Activated naive CD8-positive, alpha-beta T cell (primary cell): ENCODE results near the gene HMGN2.

Experiments used
- H3K27ac Mint-ChIP-seq: one replicate; pipeline ENCODE4 v1.8.0; 2021; ENCODE audit warnings: mixed read lengths
- H3K27me3 Mint-ChIP-seq: one replicate; pipeline ENCODE4 v1.8.0; 2021; ENCODE audit warnings: mixed read lengths
- H3K36me3 Mint-ChIP-seq: one replicate; pipeline ENCODE4 v1.8.0; 2021; ENCODE audit warnings: mixed read lengths
- H3K4me1 Mint-ChIP-seq: one replicate; pipeline ENCODE4 v1.8.0; 2021; ENCODE audit warnings: low read depth, mixed read lengths
- H3K4me3 Mint-ChIP-seq: one replicate; pipeline ENCODE4 v1.8.0; 2021; ENCODE audit warnings: mild to moderate bottlenecking, mixed read lengths
- H3K9me3 Mint-ChIP-seq: one replicate; pipeline ENCODE4 v1.8.0; 2021; ENCODE audit warnings: low read depth, mixed read lengths

HMGN2 gene

GRCh38 chr1:26472320-26472900 lies at the start of gene HMGN2:
Gene HMGN2 (plus strand): TSS chr1:26472440. CDS start chr1:26472613, 173 bp downstream.
- Mint-ChIP-seq H3K27ac (peak within 1 kb of the TSS; percentile 93), H3K9me3 (no peaks in the 10 kb centered on the region), H3K4me3 (peak within 1 kb of the TSS; percentile 92), H3K36me3 (peaks cover 8% of the 10 kb centered on the region), H3K4me1 (peaks cover 48% of the 10 kb centered on the region), H3K27me3 (no peaks in the 10 kb centered on the region)

GRCh38 chr1:26429721-26430120 lies 42.5 kb upstream of the HMGN2 start:
- Mint-ChIP-seq H3K9me3 (no peaks in the 10 kb centered on the region), H3K4me1 (peaks cover 21% of the 10 kb centered on the region), H3K27ac (no peak overlapping the region), H3K36me3 (peaks cover 4% of the 10 kb centered on the region), H3K4me3 (no peak overlapping the region), H3K27me3 (peaks cover 5% of the 10 kb centered on the region)

- no peaks in the 10 kb centered on the region for H3K27me3 Mint-ChIP-seq
- H3K27ac Mint-ChIP-seq = peak within 1 kb of the TSS; percentile 89
- H3K4me1 Mint-ChIP-seq = peaks cover 21% of the 10 kb centered on the region
- peaks cover 4% of the 10 kb centered on the region for H3K36me3 Mint-ChIP-seq
- no peaks in the 10 kb centered on the region for H3K9me3 Mint-ChIP-seq
- peak within 1 kb of the TSS; percentile 95 for H3K4me3 Mint-ChIP-seq
Measured at GRCh38 chr1:26431979-26432695, 40.1 kb upstream of the HMGN2 start, which contains the start of gene DHDDS. Gene DHDDS (plus strand): TSS chr1:26432321. CDS start chr1:26432946, 625 bp downstream.

GRCh38 chr1:26432793-26433192 lies 39.4 kb upstream of the HMGN2 start:
- Mint-ChIP-seq H3K9me3 (no peaks in the 10 kb centered on the region), H3K4me1 (peaks cover 21% of the 10 kb centered on the region), H3K4me3 (peak overlapping the region; percentile 95), H3K36me3 (peaks cover 4% of the 10 kb centered on the region), H3K27ac (peak overlapping the region; percentile 89), H3K27me3 (no peaks in the 10 kb centered on the region)

- Mint-ChIP-seq H3K27me3 (no peaks in the 10 kb centered on the region), H3K4me3 (peak overlapping the region; percentile 21), H3K9me3 (no peaks in the 10 kb centered on the region), H3K27ac (no peak overlapping the region), H3K4me1 (peaks cover 21% of the 10 kb centered on the region), H3K36me3 (peaks cover 4% of the 10 kb centered on the region)
Measured at GRCh38 chr1:26434161-26434752, 38.0 kb upstream of the HMGN2 start.

GRCh38 chr1:26438041-26438440 lies 34.2 kb upstream of the HMGN2 start:
- H3K4me3 Mint-ChIP-seq = no peak overlapping the region
- peaks cover 15% of the 10 kb centered on the region for H3K36me3 Mint-ChIP-seq
- peaks cover 10% of the 10 kb centered on the region for H3K4me1 Mint-ChIP-seq

GRCh38 chr1:26440259-26440658 lies 32.0 kb upstream of the HMGN2 start:
- H3K27ac Mint-ChIP-seq = no peak overlapping the region
- H3K4me1 Mint-ChIP-seq = peaks cover 2% of the 10 kb centered on the region
- H3K27me3 Mint-ChIP-seq = no peaks in the 10 kb centered on the region

More at GRCh38 chr1:26438041-26438440, 34.2 kb upstream of the HMGN2 start:
- Mint-ChIP-seq H3K9me3 (no peaks in the 10 kb centered on the region), H3K27me3 (no peaks in the 10 kb centered on the region), H3K27ac (no peak overlapping the region)

GRCh38 chr1:26449868-26450267 lies 22.4 kb upstream of the HMGN2 start:
- no peak overlapping the region for H3K4me3 Mint-ChIP-seq
- no peak overlapping the region for H3K27ac Mint-ChIP-seq
- no peaks in the 10 kb centered on the region for H3K27me3 Mint-ChIP-seq
- H3K9me3 Mint-ChIP-seq = no peaks in the 10 kb centered on the region
- H3K36me3 Mint-ChIP-seq = peaks cover 7% of the 10 kb centered on the region
- no peaks in the 10 kb centered on the region for H3K4me1 Mint-ChIP-seq

More at GRCh38 chr1:26440259-26440658, 32.0 kb upstream of the HMGN2 start:
- Mint-ChIP-seq H3K9me3 (no peaks in the 10 kb centered on the region), H3K4me3 (no peak overlapping the region), H3K36me3 (peaks cover 18% of the 10 kb centered on the region)

GRCh38 chr1:26450908-26451307 lies 21.3 kb upstream of the HMGN2 start:
- Mint-ChIP-seq H3K4me1 (no peaks in the 10 kb centered on the region), H3K36me3 (peaks cover 3% of the 10 kb centered on the region), H3K27me3 (no peaks in the 10 kb centered on the region), H3K9me3 (no peaks in the 10 kb centered on the region), H3K27ac (no peak overlapping the region), H3K4me3 (no peak overlapping the region)

- H3K36me3 Mint-ChIP-seq = peaks cover 3% of the 10 kb centered on the region
- H3K27me3 Mint-ChIP-seq = no peaks in the 10 kb centered on the region
- H3K4me1 Mint-ChIP-seq = no peaks in the 10 kb centered on the region
- no peak overlapping the region for H3K4me3 Mint-ChIP-seq
- no peaks in the 10 kb centered on the region for H3K9me3 Mint-ChIP-seq
- H3K27ac Mint-ChIP-seq = no peak overlapping the region
Measured at GRCh38 chr1:26452459-26453183, 19.6 kb upstream of the HMGN2 start.

GRCh38 chr1:26459148-26459547 lies 13.1 kb upstream of the HMGN2 start:
- H3K27ac Mint-ChIP-seq = no peak overlapping the region
- no peak overlapping the region for H3K4me3 Mint-ChIP-seq
- H3K4me1 Mint-ChIP-seq = no peaks in the 10 kb centered on the region
- peaks cover 6% of the 10 kb centered on the region for H3K36me3 Mint-ChIP-seq
- no peaks in the 10 kb centered on the region for H3K9me3 Mint-ChIP-seq
- H3K27me3 Mint-ChIP-seq = no peaks in the 10 kb centered on the region

- no peaks in the 10 kb centered on the region for H3K9me3 Mint-ChIP-seq
- no peak overlapping the region for H3K4me3 Mint-ChIP-seq
- no peaks in the 10 kb centered on the region for H3K4me1 Mint-ChIP-seq
- H3K36me3 Mint-ChIP-seq = peaks cover 6% of the 10 kb centered on the region
- no peak overlapping the region for H3K27ac Mint-ChIP-seq
- H3K27me3 Mint-ChIP-seq = no peaks in the 10 kb centered on the region
Measured at GRCh38 chr1:26459573-26460031, 12.6 kb upstream of the HMGN2 start.

- Mint-ChIP-seq H3K27me3 (no peaks in the 10 kb centered on the region), H3K9me3 (no peaks in the 10 kb centered on the region), H3K4me1 (peaks cover 23% of the 10 kb centered on the region), H3K27ac (no peak overlapping the region), H3K4me3 (no peak overlapping the region), H3K36me3 (peaks cover 7% of the 10 kb centered on the region)
Measured at GRCh38 chr1:26468911-26469310, 3.3 kb upstream of the HMGN2 start.

- Mint-ChIP-seq H3K4me3 (no peak overlapping the region), H3K27ac (no peak overlapping the region), H3K4me1 (peaks cover 29% of the 10 kb centered on the region), H3K27me3 (no peaks in the 10 kb centered on the region), H3K9me3 (no peaks in the 10 kb centered on the region), H3K36me3 (peaks cover 10% of the 10 kb centered on the region)
Measured at GRCh38 chr1:26469558-26469957, 2.7 kb upstream of the HMGN2 start.
